Testis (tissue), 3 donors: ENCODE measurements around the gene ZNF738. TPM values are rescaled to one million over a fixed set of nuclear protein-coding genes. Genes with fewer than 3 reads are reported as not detected.

Experiments used
- DNase-seq: peaks from one replicate; pipeline ENCODE4 v3.0.0-alpha.2; 2019
- H3K27ac ChIP-seq, 2 donors: fragments of 200-600 bp; sonication (generic); one replicate each; pipeline ENCODE4 v1.5.1; 2019
- H3K27me3 ChIP-seq: fragments of 200-600 bp; sonication (generic); one replicate; pipeline ENCODE4 v1.5.1; 2019
- H3K36me3 ChIP-seq: fragments of 200-600 bp; sonication (generic); one replicate; pipeline ENCODE4 v1.5.1; 2017; ENCODE audit warnings: low read depth; ENCODE audit errors: missing control alignments
- H3K4me1 ChIP-seq: fragments of 200-600 bp; sonication (generic); one replicate; pipeline ENCODE4 v1.5.1; 2019
- H3K4me3 ChIP-seq, 2 donors: fragments of 200-600 bp; sonication (generic); one replicate each; pipeline ENCODE4 v1.5.1; 2017 to 2019
- H3K9me3 ChIP-seq: fragments of 200-600 bp; sonication (generic); one replicate; pipeline ENCODE4 v1.5.1; 2017
- CTCF ChIP-seq, 3 experiments: fragments of 450-650 bp in 2 of 3; fragments of 200-600 bp in 1 of 3; sonication (generic) in 1 of 3; IDR thresholded peaks; one replicate each; pipeline ENCODE4 v1.5.1; 2016 to 2019; ENCODE audit warnings: antibody characterized with exemption in 3 of 3, mild to moderate bottlenecking in 2 of 3, moderate library complexity in 1 of 3
- POLR2A ChIP-seq: fragments of 450-650 bp; IDR thresholded peaks from one replicate; pipeline ENCODE4 v1.6.1; 2017; ENCODE audit warnings: antibody characterized with exemption, mild to moderate bottlenecking, moderate library complexity
- WGBS, 2 donors: methylation state at CpG; one replicate each; pipeline ENCODE4 v1.1.5; 2018; 5-methylcytosine and 5-hydroxymethylcytosine counted together
- intact Hi-C: fragments of 100-400 bp; cut with DNase I; formaldehyde crosslinking; loops from one replicate; pipeline ENCODE4 v1.15.1; 2023; ENCODE audit warnings: low total_unique reads
- polyA plus RNA-seq: library from polyadenylated mRNA; stranded (reverse); fragments of 350-450 nt; fragmentation: Illumina TruSeq; extraction: RNeasy Lipid Tissue Mini Kit (QIAGEN cat#74804); gene quantifications from one replicate; pipeline ENCODE4 v1.2.3, GENCODE V29; 2014; ENCODE audit warnings: low read depth, low replicate concordance; ENCODE audit not compliant: insufficient read depth
- total RNA-seq, 2 donors: library from RNA; depleted of rRNA; stranded (reverse); fragments of >200 nt; gene quantifications; one replicate each; pipeline ENCODE4 v1.2.3, GENCODE V29; 2016

Gene ZNF738
- total and polyA plus RNA-seq, 3 donors from 2014 or later: 13.1 to 23.5 (median 18.8) TPM

DNA sequence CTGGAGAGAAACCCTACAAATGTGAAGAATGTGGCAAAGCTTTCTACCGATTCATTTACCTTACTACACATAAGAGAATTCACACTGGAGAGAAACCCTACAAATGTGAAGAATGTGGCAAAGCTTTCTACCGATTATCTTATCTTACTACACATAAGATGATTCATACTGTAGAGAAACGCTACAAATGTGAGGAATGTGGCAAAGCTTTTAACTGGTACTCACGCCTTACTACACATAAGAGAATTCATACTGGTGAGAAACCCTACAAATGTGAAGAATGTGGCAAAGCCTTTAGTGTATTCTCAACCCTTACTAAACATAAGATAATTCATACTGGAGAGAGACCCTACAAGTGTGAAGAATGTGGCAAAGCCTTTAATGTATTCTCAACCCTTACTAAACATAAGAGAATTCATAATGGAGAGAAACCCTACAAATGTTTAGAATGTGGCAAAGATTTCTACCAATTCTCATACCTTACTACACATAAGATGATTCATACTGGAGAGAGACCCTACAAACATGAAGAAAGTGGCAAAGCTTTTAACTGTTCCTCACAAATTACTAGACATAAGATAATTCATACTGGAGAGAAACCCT, 25.3 kb downstream of the ZNF738 start:
- intact Hi-C loops: no loop called here
- TF ChIP-seq CTCF (IDR thresholded peaks at IDR 0.05) (no peak), POLR2A (no peak)
- Histone ChIP-seq H3K36me3 (no peaks in the 10 kb centered on the region), H3K4me3 (no peak overlapping the region), H3K27me3 (no peaks in the 10 kb centered on the region), H3K9me3 (no peaks in the 10 kb centered on the region), H3K27ac (no peak overlapping the region), H3K4me1 (no peaks in the 10 kb centered on the region)
- DNase-seq: no peak
- 95 to 97% methylated on average over 4 of the region's 4 CpGs for WGBS, 2 donors

- no peak overlapping the region for H3K27ac ChIP-seq
- H3K4me1 ChIP-seq: peaks cover 8% of the 10 kb centered on the region
- intact Hi-C loops: no loop called here
- no peaks in the 10 kb centered on the region for H3K9me3 ChIP-seq
- peak overlapping the region; percentile 74 to 81 for H3K4me3 ChIP-seq
- no peaks in the 10 kb centered on the region for H3K27me3 ChIP-seq
- no peak for TF ChIP-seq CTCF (IDR thresholded peaks at IDR 0.05)
- no peak for TF ChIP-seq POLR2A
- 66 to 75% methylated on average over 10 of the region's 10 CpGs for whole genome bisulfite sequencing, 2 donors
- DNase-seq: no peak
- no peaks in the 10 kb centered on the region for H3K36me3 ChIP-seq
These were observed 37.3 kb downstream of the ZNF738 start for GRCh38 chr19:21396121-21396520.

- 0% methylated on average over 18 to 31 of the region's 31 CpGs for WGBS, 2 donors
- peak; percentile 98 for DNase-seq
- H3K4me1 ChIP-seq: peaks cover 8% of the 10 kb centered on the region
- H3K9me3 ChIP-seq: no peaks in the 10 kb centered on the region
- TF ChIP-seq CTCF (IDR thresholded peaks at IDR 0.05) (no peak), POLR2A (no peak)
- intact Hi-C loops: no loop called here
- H3K27me3 ChIP-seq: no peaks in the 10 kb centered on the region
- H3K4me3 ChIP-seq: peak within 1 kb of the TSS; percentile 74 to 81
- H3K27ac ChIP-seq: peak within 1 kb of the TSS; percentile 52 to 81
- no peaks in the 10 kb centered on the region for H3K36me3 ChIP-seq
These were observed 38.2 kb downstream of the ZNF738 start, which contains the start of gene ZNF493 for GRCh38 chr19:21396893-21397572. ZNF493 (plus strand) TSS chr19:21397133; CDS start chr19:21397238, 105 bp downstream.

DNA sequence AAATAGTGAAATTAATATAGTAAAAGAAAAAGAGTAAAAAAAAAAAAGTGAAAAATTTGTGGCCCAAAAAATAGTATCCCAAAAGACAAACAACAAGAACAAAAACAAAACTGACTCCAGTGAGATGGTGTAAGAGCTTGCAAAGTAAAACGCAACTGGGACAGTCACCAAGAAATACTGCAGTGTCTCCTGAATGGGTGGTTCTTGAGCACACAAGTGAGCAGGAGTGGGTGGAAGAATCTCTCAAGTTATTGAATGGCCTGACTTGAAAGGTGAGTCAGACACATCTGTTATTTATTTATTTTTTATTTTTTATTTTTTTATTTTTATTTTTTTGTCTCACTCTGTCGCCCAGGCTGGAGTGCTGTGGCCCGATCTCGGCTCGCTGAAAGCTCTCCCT, 40.1 kb downstream of the ZNF738 start:
- no peaks in the 10 kb centered on the region for H3K27me3 ChIP-seq
- WGBS, 2 donors: 83 to 89% methylated on average over 5 of the region's 5 CpGs
- no peaks in the 10 kb centered on the region for H3K36me3 ChIP-seq
- TF ChIP-seq POLR2A: no peak
- no peak for TF ChIP-seq CTCF (IDR thresholded peaks at IDR 0.05)
- intact Hi-C loops: no loop called here
- peaks cover 8% of the 10 kb centered on the region for H3K4me1 ChIP-seq
- no peak overlapping the region for H3K4me3 ChIP-seq
- H3K9me3 ChIP-seq: no peaks in the 10 kb centered on the region
- no peak for DNase-seq
- H3K27ac ChIP-seq: no peak overlapping the region
